Neural cell (in vitro differentiated cells): ENCODE data around the gene TRIM58. TPM values are rescaled to one million over a fixed set of nuclear protein-coding genes. Genes with fewer than 3 reads are reported as not detected.

Experiments used
- H2AFZ ChIP-seq: fragments of 200-600, 300-800 bp; sonication (generic), shearing (Covaris generic); 2 replicates; pipeline ENCODE4 v1.6.0; 2014; ENCODE audit warnings: low read depth, mild to moderate bottlenecking, antibody characterized with exemption, low read length, moderate library complexity
- H3F3A ChIP-seq: fragments of 200-600 bp; shearing (Covaris generic); 2 replicates; pipeline ENCODE4 v1.6.1; 2016; ENCODE audit warnings: mild to moderate bottlenecking, moderate library complexity, mixed read lengths, antibody characterized with exemption, low read length; ENCODE audit not compliant: insufficient read depth, poor library complexity, severe bottlenecking
- H3K27ac ChIP-seq: fragments of 200-600, 300-800 bp; sonication (generic), shearing (Covaris generic); 2 replicates; pipeline ENCODE4 v1.5.1; 2014; ENCODE audit warnings: mild to moderate bottlenecking, low read length, moderate library complexity
- H3K27me3 ChIP-seq: fragments of 300-800, 200-600 bp; sonication (generic), shearing (Covaris generic); 2 replicates; pipeline ENCODE4 v1.6.0; 2014; ENCODE audit warnings: mild to moderate bottlenecking, low read depth, low read length, moderate library complexity; ENCODE audit not compliant: insufficient read depth
- H3K36me3 ChIP-seq: fragments of 300-800, 200-600 bp; sonication (generic), shearing (Covaris generic); 2 replicates; pipeline ENCODE4 v1.5.1; 2014; ENCODE audit warnings: mild to moderate bottlenecking, antibody characterized with exemption, low read length, moderate library complexity; ENCODE audit not compliant: insufficient read depth
- H3K4me2 ChIP-seq: fragments of 300-800, 200-600 bp; sonication (generic), shearing (Covaris generic); 2 replicates; pipeline ENCODE4 v1.6.0; 2014; ENCODE audit warnings: mild to moderate bottlenecking, low read length
- H3K4me3 ChIP-seq: fragments of 300-800, 200-600 bp; sonication (generic), shearing (Covaris generic); 2 replicates; pipeline ENCODE4 v1.5.1; 2014; ENCODE audit warnings: mild to moderate bottlenecking, low read length, moderate library complexity
- H3K79me2 ChIP-seq: fragments of 200-600 bp; shearing (Covaris generic); replicated peaks from 2 replicates; pipeline ENCODE4 v1.6.0; 2014; ENCODE audit warnings: mild to moderate bottlenecking, low read length, moderate library complexity; ENCODE audit not compliant: insufficient read depth
- H3K9ac ChIP-seq: fragments of 300-800, 200-600 bp; sonication (generic), shearing (Covaris generic); 2 replicates; pipeline ENCODE4 v1.6.1; 2016; ENCODE audit warnings: mild to moderate bottlenecking, low read length, mixed read lengths
- H3K9me2 ChIP-seq: fragments of 200-600 bp; shearing (Covaris generic); 2 replicates; pipeline ENCODE4 v1.6.1; 2016; ENCODE audit warnings: mild to moderate bottlenecking, low read length, mixed read lengths; ENCODE audit not compliant: insufficient read depth
- H3K9me3 ChIP-seq: fragments of 200-600, 300-800 bp; sonication (generic), shearing (Covaris generic); 2 replicates; pipeline ENCODE4 v1.6.1; 2016; ENCODE audit warnings: mild to moderate bottlenecking, mixed run types, low read length, moderate library complexity, mixed read lengths
- H4K20me1 ChIP-seq: fragments of 200-600 bp; shearing (Covaris generic); 2 replicates; pipeline ENCODE4 v1.6.1; 2016; ENCODE audit warnings: mild to moderate bottlenecking, mixed run types; ENCODE audit not compliant: insufficient read depth
- EP300 ChIP-seq: fragments of 450-650 bp; conservative IDR thresholded peaks from 2 replicates; pipeline ENCODE4 v1.6.1; 2014; ENCODE audit warnings: antibody characterized with exemption, mild to moderate bottlenecking, moderate library complexity; ENCODE audit not compliant: poor library complexity, severe bottlenecking
- EZH2 ChIP-seq: fragments of 200-600, 300-800 bp; shearing (Covaris generic), sonication (generic); IDR thresholded peaks from 2 replicates; pipeline ENCODE4 v1.6.1; 2014; ENCODE audit warnings: antibody characterized with exemption, low read length, borderline replicate concordance, mild to moderate bottlenecking; ENCODE audit not compliant: insufficient read depth, poor library complexity, severe bottlenecking
- MXI1 ChIP-seq: fragments of 450-650 bp; conservative IDR thresholded peaks from 2 replicates; pipeline ENCODE4 v1.6.1; 2014; ENCODE audit warnings: antibody characterized with exemption, mild to moderate bottlenecking; ENCODE audit not compliant: poor library complexity, severe bottlenecking
- POLR2AphosphoS5 ChIP-seq: IDR thresholded peaks from 2 replicates; pipeline ENCODE4 v1.6.1; 2012
- RAD21 ChIP-seq: fragments of 450-650 bp; conservative IDR thresholded peaks from 2 replicates; pipeline ENCODE4 v1.6.1; 2014; ENCODE audit warnings: antibody characterized with exemption, mild to moderate bottlenecking, moderate library complexity
- SMC3 ChIP-seq: fragments of 450-650 bp; conservative IDR thresholded peaks from 2 replicates; pipeline ENCODE4 v1.6.1; 2014; ENCODE audit warnings: antibody characterized with exemption, mild to moderate bottlenecking, moderate library complexity; ENCODE audit not compliant: poor library complexity
- TAF1 ChIP-seq: IDR thresholded peaks from 2 replicates; pipeline ENCODE4 v1.6.1; 2012; ENCODE audit warnings: low read depth
- polyA plus RNA-seq: library from polyadenylated mRNA; depleted of rRNA; stranded (reverse); fragments of >200 nt; gene quantifications from 2 replicates; pipeline ENCODE4 v1.2.3, GENCODE V29; 2014
- TF ChIP-seq, protein P1 (sequence below): IDR thresholded peaks from 2 replicates; pipeline ENCODE4 v1.6.1; 2012; ENCODE audit warnings: borderline replicate concordance
- TF ChIP-seq, protein P2 (sequence below): fragments of 450-650 bp; IDR thresholded peaks from 2 replicates; pipeline ENCODE4 v1.5.1; 2014; ENCODE audit warnings: antibody characterized with exemption, mild to moderate bottlenecking, moderate library complexity; ENCODE audit not compliant: poor library complexity, severe bottlenecking

TRIM58 gene
- polyA plus RNA-seq, 1 donor from 2014 or later: 0.12 TPM

DNA sequence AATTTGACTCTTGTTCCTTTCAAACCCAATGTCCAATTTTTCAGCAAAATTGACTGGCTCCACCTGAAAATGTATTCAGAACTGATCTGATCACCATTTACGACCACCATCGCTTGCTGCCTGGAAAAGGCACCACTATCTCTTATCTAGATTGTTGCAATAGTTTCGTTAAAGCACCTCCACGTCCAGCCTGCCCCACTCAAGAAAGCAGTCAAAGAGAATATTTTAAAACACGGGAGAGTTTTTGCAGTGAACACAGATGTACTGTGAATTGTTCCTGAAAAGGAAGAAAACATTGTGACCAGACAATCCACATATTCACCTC lies 11.3 kb upstream of the TRIM58 start:
- Histone ChIP-seq H3K27ac (no peak overlapping the region), H4K20me1 (no peaks in the 10 kb centered on the region), H3K4me3 (no peak overlapping the region), H3F3A (no peaks in the 10 kb centered on the region), H2AFZ (no peak overlapping the region), H3K9ac (no peak overlapping the region), H3K36me3 (no peaks in the 10 kb centered on the region), H3K9me2 (no peaks in the 10 kb centered on the region), H3K4me2 (no peak overlapping the region), H3K79me2 (no peaks in the 10 kb centered on the region), H3K27me3 (no peaks in the 10 kb centered on the region), H3K9me3 (no peaks in the 10 kb centered on the region)
- TF ChIP-seq POLR2AphosphoS5: no peak
- TF ChIP-seq, protein P1, sequence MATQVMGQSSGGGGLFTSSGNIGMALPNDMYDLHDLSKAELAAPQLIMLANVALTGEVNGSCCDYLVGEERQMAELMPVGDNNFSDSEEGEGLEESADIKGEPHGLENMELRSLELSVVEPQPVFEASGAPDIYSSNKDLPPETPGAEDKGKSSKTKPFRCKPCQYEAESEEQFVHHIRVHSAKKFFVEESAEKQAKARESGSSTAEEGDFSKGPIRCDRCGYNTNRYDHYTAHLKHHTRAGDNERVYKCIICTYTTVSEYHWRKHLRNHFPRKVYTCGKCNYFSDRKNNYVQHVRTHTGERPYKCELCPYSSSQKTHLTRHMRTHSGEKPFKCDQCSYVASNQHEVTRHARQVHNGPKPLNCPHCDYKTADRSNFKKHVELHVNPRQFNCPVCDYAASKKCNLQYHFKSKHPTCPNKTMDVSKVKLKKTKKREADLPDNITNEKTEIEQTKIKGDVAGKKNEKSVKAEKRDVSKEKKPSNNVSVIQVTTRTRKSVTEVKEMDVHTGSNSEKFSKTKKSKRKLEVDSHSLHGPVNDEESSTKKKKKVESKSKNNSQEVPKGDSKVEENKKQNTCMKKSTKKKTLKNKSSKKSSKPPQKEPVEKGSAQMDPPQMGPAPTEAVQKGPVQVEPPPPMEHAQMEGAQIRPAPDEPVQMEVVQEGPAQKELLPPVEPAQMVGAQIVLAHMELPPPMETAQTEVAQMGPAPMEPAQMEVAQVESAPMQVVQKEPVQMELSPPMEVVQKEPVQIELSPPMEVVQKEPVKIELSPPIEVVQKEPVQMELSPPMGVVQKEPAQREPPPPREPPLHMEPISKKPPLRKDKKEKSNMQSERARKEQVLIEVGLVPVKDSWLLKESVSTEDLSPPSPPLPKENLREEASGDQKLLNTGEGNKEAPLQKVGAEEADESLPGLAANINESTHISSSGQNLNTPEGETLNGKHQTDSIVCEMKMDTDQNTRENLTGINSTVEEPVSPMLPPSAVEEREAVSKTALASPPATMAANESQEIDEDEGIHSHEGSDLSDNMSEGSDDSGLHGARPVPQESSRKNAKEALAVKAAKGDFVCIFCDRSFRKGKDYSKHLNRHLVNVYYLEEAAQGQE: no peak
- TF ChIP-seq EP300: no peak
- TF ChIP-seq RAD21: no peak
- no peak for TF ChIP-seq SMC3
- TF ChIP-seq EZH2: no peak
- TF ChIP-seq TAF1: no peak
- no peak for TF ChIP-seq MXI1
- TF ChIP-seq, protein P2, sequence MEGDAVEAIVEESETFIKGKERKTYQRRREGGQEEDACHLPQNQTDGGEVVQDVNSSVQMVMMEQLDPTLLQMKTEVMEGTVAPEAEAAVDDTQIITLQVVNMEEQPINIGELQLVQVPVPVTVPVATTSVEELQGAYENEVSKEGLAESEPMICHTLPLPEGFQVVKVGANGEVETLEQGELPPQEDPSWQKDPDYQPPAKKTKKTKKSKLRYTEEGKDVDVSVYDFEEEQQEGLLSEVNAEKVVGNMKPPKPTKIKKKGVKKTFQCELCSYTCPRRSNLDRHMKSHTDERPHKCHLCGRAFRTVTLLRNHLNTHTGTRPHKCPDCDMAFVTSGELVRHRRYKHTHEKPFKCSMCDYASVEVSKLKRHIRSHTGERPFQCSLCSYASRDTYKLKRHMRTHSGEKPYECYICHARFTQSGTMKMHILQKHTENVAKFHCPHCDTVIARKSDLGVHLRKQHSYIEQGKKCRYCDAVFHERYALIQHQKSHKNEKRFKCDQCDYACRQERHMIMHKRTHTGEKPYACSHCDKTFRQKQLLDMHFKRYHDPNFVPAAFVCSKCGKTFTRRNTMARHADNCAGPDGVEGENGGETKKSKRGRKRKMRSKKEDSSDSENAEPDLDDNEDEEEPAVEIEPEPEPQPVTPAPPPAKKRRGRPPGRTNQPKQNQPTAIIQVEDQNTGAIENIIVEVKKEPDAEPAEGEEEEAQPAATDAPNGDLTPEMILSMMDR: no peak

DNA sequence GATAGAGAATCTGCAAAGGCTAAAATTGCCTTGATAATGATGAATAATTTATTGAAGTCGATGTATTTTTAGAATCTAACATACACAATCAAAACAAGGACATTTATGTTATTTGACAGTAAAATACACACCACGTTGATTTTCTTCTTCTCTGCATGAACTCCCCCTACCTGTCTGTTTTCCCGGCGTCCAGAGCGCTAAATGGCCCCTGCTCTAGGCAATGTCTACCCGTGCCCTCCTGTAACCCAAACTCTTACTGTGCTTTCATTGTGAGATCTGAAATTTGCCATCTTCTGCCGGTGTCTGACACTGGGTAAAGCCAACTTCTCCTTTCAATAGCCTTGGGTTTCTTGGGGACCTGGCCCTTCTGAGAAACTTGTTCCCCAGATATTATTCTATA lies 8.6 kb upstream of the TRIM58 start:
- H3K9me3 ChIP-seq: no peaks in the 10 kb centered on the region

More for the DNA sequence above, 8.6 kb upstream of the TRIM58 start:
- Histone ChIP-seq H3K36me3 (no peaks in the 10 kb centered on the region), H2AFZ (no peak overlapping the region), H3K4me2 (no peak overlapping the region), H3K9me2 (no peaks in the 10 kb centered on the region), H3K9ac (no peak overlapping the region), H3K4me3 (no peak overlapping the region), H4K20me1 (no peaks in the 10 kb centered on the region), H3K79me2 (no peaks in the 10 kb centered on the region), H3K27me3 (no peaks in the 10 kb centered on the region), H3K27ac (no peak overlapping the region), H3F3A (no peaks in the 10 kb centered on the region)
- no peak for TF ChIP-seq EZH2
- TF ChIP-seq, protein P1: no peak
- TF ChIP-seq, protein P2: no peak
- no peak for TF ChIP-seq MXI1
- no peak for TF ChIP-seq SMC3
- no peak for TF ChIP-seq EP300
- no peak for TF ChIP-seq RAD21
- TF ChIP-seq POLR2AphosphoS5: no peak
- TF ChIP-seq TAF1: no peak
